ENCODE measurements around the gene RIC8B.

RIC8B gene

GRCh38 chr12:106740818-106741217 is 33.7 kb upstream of the RIC8B start:
- Histone ChIP-seq H3K9ac (no peak overlapping the region), H3K79me2 (no peaks in the 10 kb centered on the region), H3K4me2 (ENCODE audit: low read length) (no peak overlapping the region), H2AFZ (no peak overlapping the region), H3K27me3 (ENCODE audit: control insufficient read depth, insufficient read depth, low read length) (no peaks in the 10 kb centered on the region), H3K4me3 (ENCODE audit: low read depth, low read length) (no peak overlapping the region), H3K9me3 (ENCODE audit: control insufficient read depth, low read length) (no peaks in the 10 kb centered on the region), H3K27ac (no peak overlapping the region), H3K36me3 (ENCODE audit: control insufficient read depth, insufficient read depth, low read length) (no peaks in the 10 kb centered on the region), H3K4me1 (no peaks in the 10 kb centered on the region)
- no peak for TF ChIP-seq CTCF (IDR thresholded peaks at IDR 0.05)

- no peak overlapping the region for H3K9ac ChIP-seq
- no peaks in the 10 kb centered on the region for H3K9me3 ChIP-seq (ENCODE audit: control insufficient read depth, low read length)
- H3K27ac ChIP-seq, result no peak overlapping the region
- no peak overlapping the region for H3K4me2 ChIP-seq (ENCODE audit: low read length)
- no peak overlapping the region for H3K4me3 ChIP-seq (ENCODE audit: low read depth, low read length)
- no peak for TF ChIP-seq CTCF (IDR thresholded peaks at IDR 0.05)
- no peaks in the 10 kb centered on the region for H3K79me2 ChIP-seq
- no peaks in the 10 kb centered on the region for H3K4me1 ChIP-seq
- no peaks in the 10 kb centered on the region for H3K36me3 ChIP-seq (ENCODE audit: control insufficient read depth, insufficient read depth, low read length)
- no peaks in the 10 kb centered on the region for H3K27me3 ChIP-seq (ENCODE audit: control insufficient read depth, insufficient read depth, low read length)
- no peak overlapping the region for H2AFZ ChIP-seq
These were observed 33.2 kb upstream of the RIC8B start for GRCh38 chr12:106741247-106741646.

- H3K4me3 ChIP-seq (ENCODE audit: low read depth, low read length), result no peak overlapping the region
- H2AFZ ChIP-seq, result no peak overlapping the region
- H3K4me1 ChIP-seq, result no peaks in the 10 kb centered on the region
- no peak overlapping the region for H3K4me2 ChIP-seq (ENCODE audit: low read length)
- no peaks in the 10 kb centered on the region for H3K27me3 ChIP-seq (ENCODE audit: control insufficient read depth, insufficient read depth, low read length)
- no peaks in the 10 kb centered on the region for H3K36me3 ChIP-seq (ENCODE audit: control insufficient read depth, insufficient read depth, low read length)
- no peak overlapping the region for H3K27ac ChIP-seq
- H3K79me2 ChIP-seq, result no peaks in the 10 kb centered on the region
- no peaks in the 10 kb centered on the region for H3K9me3 ChIP-seq (ENCODE audit: control insufficient read depth, low read length)
- H3K9ac ChIP-seq, result no peak overlapping the region
- TF ChIP-seq CTCF (IDR thresholded peaks at IDR 0.05), result no peak
These were observed 31.1 kb upstream of the RIC8B start for GRCh38 chr12:106743270-106743988.

GRCh38 chr12:106744600-106744999 is 29.9 kb upstream of the RIC8B start:
- H3K9me3 ChIP-seq (ENCODE audit: control insufficient read depth, low read length), result no peaks in the 10 kb centered on the region
- no peaks in the 10 kb centered on the region for H3K79me2 ChIP-seq
- H3K27me3 ChIP-seq (ENCODE audit: control insufficient read depth, insufficient read depth, low read length), result no peaks in the 10 kb centered on the region
- H2AFZ ChIP-seq, result no peak overlapping the region
- no peak overlapping the region for H3K4me2 ChIP-seq (ENCODE audit: low read length)
- no peaks in the 10 kb centered on the region for H3K36me3 ChIP-seq (ENCODE audit: control insufficient read depth, insufficient read depth, low read length)
- H3K9ac ChIP-seq, result no peak overlapping the region
- no peak overlapping the region for H3K27ac ChIP-seq
- H3K4me3 ChIP-seq (ENCODE audit: low read depth, low read length), result no peak overlapping the region
- H3K4me1 ChIP-seq, result no peaks in the 10 kb centered on the region
- TF ChIP-seq CTCF (IDR thresholded peaks at IDR 0.05), result no peak

- Histone ChIP-seq H3K4me1 (no peaks in the 10 kb centered on the region), H2AFZ (no peak overlapping the region), H3K9me3 (ENCODE audit: control insufficient read depth, low read length) (no peaks in the 10 kb centered on the region), H3K4me3 (ENCODE audit: low read depth, low read length) (no peak overlapping the region), H3K9ac (no peak overlapping the region), H3K36me3 (ENCODE audit: control insufficient read depth, insufficient read depth, low read length) (no peaks in the 10 kb centered on the region), H3K27me3 (ENCODE audit: control insufficient read depth, insufficient read depth, low read length) (no peaks in the 10 kb centered on the region), H3K79me2 (no peaks in the 10 kb centered on the region), H3K27ac (no peak overlapping the region), H3K4me2 (ENCODE audit: low read length) (no peak overlapping the region)
- no peak for TF ChIP-seq CTCF (IDR thresholded peaks at IDR 0.05)
These were observed 29.2 kb upstream of the RIC8B start for GRCh38 chr12:106745181-106745745.

Measured in parathyroid adenoma (tissue), 2 donors.